ENCODE results near the gene ASCC3. TPM values are rescaled to one million over a fixed set of nuclear protein-coding genes. Genes with fewer than 3 reads are reported as not detected.
"Not testable (repeated sequence)": the region's sequence is repeated elsewhere in the genome, so short reads cannot be mapped to it uniquely, and the experiment has no call there.

The ASCC3 gene
- total RNA-seq, 1 donor from 2014 or later: 75.3 TPM

DNA sequence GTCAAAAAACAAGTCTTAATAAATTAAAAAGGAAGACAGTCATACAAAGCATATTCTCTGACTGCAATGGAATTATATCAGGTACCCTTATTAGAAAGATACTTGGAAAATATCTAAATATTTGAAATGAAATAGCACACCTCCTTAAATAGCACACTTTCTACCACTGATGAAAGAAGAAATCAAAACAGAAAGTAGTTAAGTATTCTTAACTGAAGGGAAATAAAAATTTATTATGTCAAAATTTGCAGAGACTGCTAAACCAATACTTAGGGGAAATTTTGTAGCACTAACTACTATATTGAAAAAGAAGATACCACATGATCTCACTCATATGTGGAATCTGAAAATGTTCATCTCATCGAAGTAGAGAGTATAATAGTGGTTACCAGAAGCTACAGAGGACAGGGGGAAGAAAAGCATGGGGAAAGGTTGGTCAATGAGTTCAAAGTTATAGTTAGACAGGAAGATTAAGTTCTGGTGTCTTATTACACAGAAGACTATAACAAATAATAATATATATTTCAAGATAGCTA is 112.2 kb downstream of the ASCC3 start:
- peaks cover 13% of the 10 kb centered on the region for H3K36me3 Mint-ChIP-seq
- Histone ChIP-seq H3K4me3 (no peak overlapping the region), H3K79me2 (ENCODE audit: low read depth) (no peaks in the 10 kb centered on the region), H2AFZ (replicated peaks) (no peak overlapping the region), H3K9ac (no peak overlapping the region), H3F3A (ENCODE audit: low read depth) (no peaks in the 10 kb centered on the region), H4K20me1 (ENCODE audit: low read depth) (no peaks in the 10 kb centered on the region), H3K9me3 (ENCODE audit: low read depth) (no peaks in the 10 kb centered on the region), H3K27me3 (no peaks in the 10 kb centered on the region), H3K36me3 (peaks cover 25% of the 10 kb centered on the region), H3K4me1 (no peaks in the 10 kb centered on the region), H3K4me2 (no peak overlapping the region), H3K27ac (no peak overlapping the region)
- no peak overlapping the region for H3K4me3 Mint-ChIP-seq
- no peaks in the 10 kb centered on the region for H3K27me3 Mint-ChIP-seq (ENCODE audit: insufficient read depth, low read depth)
- no peaks in the 10 kb centered on the region for H3K4me1 Mint-ChIP-seq
- DNase-seq (ENCODE audit: low spot score): no peak
- peaks cover 2% of the 10 kb centered on the region for H3K9me3 Mint-ChIP-seq
- H3K27ac Mint-ChIP-seq: no peak overlapping the region
- TF ChIP-seq EZH2phosphoT487 (IDR thresholded peaks at IDR 0.05): no peak
- no peak for TF ChIP-seq EZH2 (IDR thresholded peaks at IDR 0.05)
- TF ChIP-seq, protein P1, sequence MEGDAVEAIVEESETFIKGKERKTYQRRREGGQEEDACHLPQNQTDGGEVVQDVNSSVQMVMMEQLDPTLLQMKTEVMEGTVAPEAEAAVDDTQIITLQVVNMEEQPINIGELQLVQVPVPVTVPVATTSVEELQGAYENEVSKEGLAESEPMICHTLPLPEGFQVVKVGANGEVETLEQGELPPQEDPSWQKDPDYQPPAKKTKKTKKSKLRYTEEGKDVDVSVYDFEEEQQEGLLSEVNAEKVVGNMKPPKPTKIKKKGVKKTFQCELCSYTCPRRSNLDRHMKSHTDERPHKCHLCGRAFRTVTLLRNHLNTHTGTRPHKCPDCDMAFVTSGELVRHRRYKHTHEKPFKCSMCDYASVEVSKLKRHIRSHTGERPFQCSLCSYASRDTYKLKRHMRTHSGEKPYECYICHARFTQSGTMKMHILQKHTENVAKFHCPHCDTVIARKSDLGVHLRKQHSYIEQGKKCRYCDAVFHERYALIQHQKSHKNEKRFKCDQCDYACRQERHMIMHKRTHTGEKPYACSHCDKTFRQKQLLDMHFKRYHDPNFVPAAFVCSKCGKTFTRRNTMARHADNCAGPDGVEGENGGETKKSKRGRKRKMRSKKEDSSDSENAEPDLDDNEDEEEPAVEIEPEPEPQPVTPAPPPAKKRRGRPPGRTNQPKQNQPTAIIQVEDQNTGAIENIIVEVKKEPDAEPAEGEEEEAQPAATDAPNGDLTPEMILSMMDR (IDR thresholded peaks at IDR 0.05): no peak

GRCh38 chr6:100763617-100764241 is 117.4 kb downstream of the ASCC3 start:
- Mint-ChIP-seq H3K4me3 (no peak overlapping the region), H3K36me3 (peaks cover 22% of the 10 kb centered on the region), H3K9me3 (peaks cover 2% of the 10 kb centered on the region), H3K4me1 (no peaks in the 10 kb centered on the region), H3K27ac (no peak overlapping the region), H3K27me3 (ENCODE audit: insufficient read depth, low read depth) (no peaks in the 10 kb centered on the region)
- Histone ChIP-seq H3K4me2 (no peak overlapping the region), H3F3A (ENCODE audit: low read depth) (no peaks in the 10 kb centered on the region), H3K36me3 (peaks cover 26% of the 10 kb centered on the region), H3K4me1 (no peaks in the 10 kb centered on the region), H3K79me2 (ENCODE audit: low read depth) (no peaks in the 10 kb centered on the region), H2AFZ (replicated peaks) (no peak overlapping the region), H3K9ac (no peak overlapping the region), H3K9me3 (ENCODE audit: low read depth) (no peaks in the 10 kb centered on the region), H3K27ac (no peak overlapping the region), H3K27me3 (no peaks in the 10 kb centered on the region), H3K4me3 (no peak overlapping the region), H4K20me1 (ENCODE audit: low read depth) (no peaks in the 10 kb centered on the region)
- TF ChIP-seq, protein P1 (IDR thresholded peaks at IDR 0.05): no peak
- TF ChIP-seq EZH2 (IDR thresholded peaks at IDR 0.05) (no peak), EZH2phosphoT487 (IDR thresholded peaks at IDR 0.05) (no peak)
- DNase-seq (ENCODE audit: low spot score): no peak

DNA sequence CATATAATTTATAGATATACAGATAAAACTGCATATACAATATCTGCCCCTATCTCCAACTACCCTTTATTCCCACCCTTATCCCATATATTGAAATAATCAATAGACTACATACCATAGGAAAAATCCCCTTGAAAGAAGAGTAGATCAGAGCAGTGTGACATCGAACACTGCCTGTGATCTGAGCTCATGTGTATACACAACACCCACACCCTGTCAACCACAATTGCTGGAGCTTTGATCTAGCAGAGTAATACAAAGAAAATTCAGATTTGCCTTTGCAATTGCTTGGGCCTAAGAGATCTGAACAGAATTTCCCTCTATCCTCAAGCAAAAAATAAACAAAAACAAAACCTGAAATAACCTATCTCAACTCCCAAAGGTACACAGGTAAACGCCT is 119.3 kb downstream of the ASCC3 start:
- Mint-ChIP-seq H3K9me3 (peaks cover 2% of the 10 kb centered on the region), H3K27ac (no peak overlapping the region), H3K4me3 (no peak overlapping the region), H3K36me3 (peaks cover 27% of the 10 kb centered on the region), H3K27me3 (ENCODE audit: insufficient read depth, low read depth) (no peaks in the 10 kb centered on the region), H3K4me1 (no peaks in the 10 kb centered on the region)
- Histone ChIP-seq H3K9ac (no peak overlapping the region), H3K9me3 (ENCODE audit: low read depth) (no peaks in the 10 kb centered on the region), H2AFZ (replicated peaks) (no peak overlapping the region), H3K4me3 (no peak overlapping the region), H3K4me1 (no peaks in the 10 kb centered on the region), H3K27ac (no peak overlapping the region), H3K36me3 (peaks cover 21% of the 10 kb centered on the region), H3F3A (ENCODE audit: low read depth) (no peaks in the 10 kb centered on the region), H3K27me3 (no peaks in the 10 kb centered on the region), H4K20me1 (ENCODE audit: low read depth) (no peaks in the 10 kb centered on the region), H3K4me2 (no peak overlapping the region), H3K79me2 (ENCODE audit: low read depth) (no peaks in the 10 kb centered on the region)
- no peak for DNase-seq (ENCODE audit: low spot score)
- no peak for TF ChIP-seq EZH2phosphoT487 (IDR thresholded peaks at IDR 0.05)
- TF ChIP-seq, protein P1 (IDR thresholded peaks at IDR 0.05): no peak
- TF ChIP-seq EZH2 (IDR thresholded peaks at IDR 0.05): no peak

DNA sequence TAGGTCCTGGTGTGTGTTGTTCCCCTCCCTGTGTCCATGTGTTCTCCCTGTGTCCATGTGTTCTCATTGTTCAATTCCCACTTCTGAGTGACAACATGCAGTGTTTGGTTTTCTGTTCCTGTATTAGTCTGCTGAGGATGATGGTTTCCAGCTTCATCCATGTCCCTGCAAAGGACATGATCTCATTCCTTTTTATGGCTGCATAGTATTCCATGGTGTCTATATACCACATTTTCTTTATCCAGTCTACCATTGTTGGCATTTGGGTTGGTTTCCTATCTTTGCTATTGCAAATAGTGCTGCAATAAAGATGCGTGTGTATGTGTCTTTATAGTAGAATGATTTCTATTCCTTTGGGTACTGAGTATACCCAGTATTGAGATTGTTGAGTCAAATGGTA is 122.7 kb downstream of the ASCC3 start:
- not testable (repeated sequence) for H3K9me3 Mint-ChIP-seq; H4K20me1 ChIP-seq (ENCODE audit: low read depth); H3K79me2 ChIP-seq (ENCODE audit: low read depth); H3K4me3 ChIP-seq; H2AFZ ChIP-seq (replicated peaks); H3K9me3 ChIP-seq (ENCODE audit: low read depth); H3K27me3 Mint-ChIP-seq (ENCODE audit: insufficient read depth, low read depth); H3F3A ChIP-seq (ENCODE audit: low read depth); H3K36me3 ChIP-seq; H3K4me3 Mint-ChIP-seq; H3K27ac ChIP-seq; H3K4me1 ChIP-seq; H3K27me3 ChIP-seq; DNase-seq (ENCODE audit: low spot score); H3K4me1 Mint-ChIP-seq; H3K9ac ChIP-seq; H3K4me2 ChIP-seq; H3K27ac Mint-ChIP-seq
- H3K36me3 Mint-ChIP-seq: peaks cover 18% of the 10 kb centered on the region

All from neural progenitor cell (in vitro differentiated cells).